ENCODE results near the gene OBSCN.

OBSCN gene

DNA sequence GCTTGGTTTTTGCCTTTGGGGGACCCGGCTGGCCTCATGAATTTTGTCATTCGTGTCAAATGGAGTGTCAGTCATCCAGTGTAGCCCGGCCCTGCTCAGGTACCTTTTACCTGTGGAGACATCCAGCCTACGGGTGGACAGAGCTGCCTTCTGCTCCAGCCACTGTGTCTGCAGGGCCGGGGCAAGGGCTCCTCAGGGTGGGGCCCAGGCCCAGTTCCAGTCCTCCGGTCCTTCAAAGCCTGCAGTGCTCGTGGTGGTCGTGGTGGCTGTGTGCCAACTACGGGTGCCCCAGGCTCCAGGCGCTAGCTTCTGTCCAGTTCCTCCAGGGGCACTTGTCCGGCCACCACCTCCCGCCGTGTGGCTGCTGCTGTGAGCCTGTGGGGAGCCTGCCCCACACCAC lies 144.0 kb downstream of the OBSCN start:
- no peak overlapping the region for H3K4me3 ChIP-seq (ENCODE audit: low read depth, low read length)
- no peak for DNase-seq (ENCODE audit: low read depth)
- no peak for TF ChIP-seq CTCF (IDR thresholded peaks at IDR 0.05; ENCODE audit: insufficient read depth, low read depth, low read length, missing control alignments)

DNA sequence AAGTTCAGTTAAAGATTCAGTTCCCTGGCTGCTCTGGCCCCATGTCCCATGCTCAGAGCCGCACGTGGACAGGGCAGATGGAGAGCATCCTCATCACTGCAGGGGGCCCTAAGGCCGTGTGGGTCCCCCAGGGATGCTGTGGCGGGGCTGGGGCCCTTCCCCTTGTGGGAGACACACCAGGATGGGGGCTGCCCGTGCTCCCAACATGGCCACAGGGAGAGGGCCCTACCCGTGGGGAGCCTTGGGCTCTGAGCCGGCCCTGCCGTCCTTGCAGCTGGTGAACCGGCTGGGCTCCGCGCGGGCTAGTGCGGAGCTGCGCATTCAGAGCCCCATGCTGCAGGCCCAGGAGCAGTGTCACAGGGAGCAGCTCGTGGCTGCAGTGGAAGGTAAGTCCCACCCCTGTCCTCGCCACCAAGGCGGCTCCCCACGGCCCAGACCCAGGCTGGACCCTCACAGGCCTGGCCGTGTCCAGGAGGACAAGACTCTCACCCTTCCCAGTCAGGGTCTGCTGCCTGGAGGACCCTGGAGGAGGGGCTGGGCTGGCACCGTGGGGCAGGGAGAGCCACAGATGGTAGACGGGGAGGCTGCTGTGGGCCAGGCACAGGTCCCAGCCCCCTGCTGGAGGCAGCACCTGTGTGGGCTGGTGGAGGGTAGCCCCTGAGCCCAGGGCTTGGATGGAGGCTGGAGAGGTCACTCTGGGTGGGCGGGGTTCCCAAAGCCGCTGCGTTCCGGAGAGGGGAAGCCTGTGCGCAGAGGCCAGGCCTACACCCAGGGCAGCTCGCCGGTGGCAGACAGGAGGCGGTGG lies 145.0 kb downstream of the OBSCN start:
- no peak for TF ChIP-seq CTCF (IDR thresholded peaks at IDR 0.05; ENCODE audit: insufficient read depth, low read depth, low read length, missing control alignments)
- H3K4me3 ChIP-seq (ENCODE audit: low read depth, low read length) = no peak overlapping the region
- no peak for DNase-seq (ENCODE audit: low read depth)

GRCh38 chr1:228353601-228354371 lies 145.9 kb downstream of the OBSCN start:
- H3K4me3 ChIP-seq (ENCODE audit: low read depth, low read length) = no peak overlapping the region
- no peak for TF ChIP-seq CTCF (IDR thresholded peaks at IDR 0.05; ENCODE audit: insufficient read depth, low read depth, low read length, missing control alignments)
- no peak for DNase-seq (ENCODE audit: low read depth)

DNA sequence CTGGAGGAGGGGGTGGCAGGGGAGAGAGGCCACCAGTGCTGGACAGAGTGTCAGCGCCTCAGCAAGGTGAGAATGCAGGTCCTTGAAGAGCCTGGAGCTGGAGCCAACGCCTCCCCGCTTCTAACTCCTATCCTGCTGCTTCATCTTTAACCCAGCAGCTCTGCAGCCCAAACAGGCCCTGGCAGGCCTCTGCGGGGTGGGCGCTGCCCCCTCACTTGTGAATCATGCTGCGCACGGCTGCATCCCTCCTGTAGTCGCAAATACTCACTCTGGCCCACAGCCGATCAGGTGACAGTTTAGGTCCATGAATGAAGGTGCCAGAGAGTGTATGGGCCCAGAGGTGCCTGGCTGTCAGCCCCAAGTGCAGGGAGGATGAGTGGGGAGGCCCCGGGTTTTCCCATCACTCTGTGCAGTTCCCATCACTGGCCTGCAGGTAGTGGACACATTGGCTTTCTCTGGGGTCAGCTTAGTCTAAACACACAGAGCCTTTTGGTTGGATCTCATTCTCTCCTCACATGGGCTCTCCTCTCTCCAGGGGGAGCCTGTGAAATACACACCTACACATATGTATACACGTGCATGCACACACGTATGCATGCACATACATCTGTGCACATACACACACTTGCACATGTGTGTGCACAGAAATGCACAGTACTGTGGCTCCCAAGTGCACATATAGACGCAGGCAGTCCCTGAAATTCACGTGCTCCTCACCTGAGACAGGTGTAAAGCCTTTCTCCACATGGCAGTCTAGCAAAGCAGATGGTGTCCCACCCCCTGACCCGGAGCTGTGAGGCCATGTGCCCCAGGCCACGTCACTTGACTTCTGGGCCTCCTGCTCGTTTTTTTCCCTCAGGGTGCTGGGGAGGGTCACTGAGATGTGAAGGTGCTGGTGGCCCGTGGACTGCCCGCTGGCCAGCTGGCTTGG lies 146.8 kb downstream of the OBSCN start:
- no peak overlapping the region for H3K4me3 ChIP-seq (ENCODE audit: low read depth, low read length)
- DNase-seq (ENCODE audit: low read depth) = no peak
- no peak for TF ChIP-seq CTCF (IDR thresholded peaks at IDR 0.05; ENCODE audit: insufficient read depth, low read depth, low read length, missing control alignments)

- TF ChIP-seq CTCF (IDR thresholded peaks at IDR 0.05; ENCODE audit: insufficient read depth, low read depth, low read length, missing control alignments) = no peak
These were observed 149.2 kb downstream of the OBSCN start for GRCh38 chr1:228356897-228357680.

More at GRCh38 chr1:228356897-228357680, 149.2 kb downstream of the OBSCN start:
- H3K4me3 ChIP-seq (ENCODE audit: low read depth, low read length) = no peak overlapping the region
- DNase-seq (ENCODE audit: low read depth) = no peak

All from GM12865 (cell line).